GM18951 (cell line): ENCODE data around the gene TMEM121.

Experiments
- POLR2A ChIP-seq: IDR thresholded peaks from 4 replicates; pipeline ENCODE4 v1.6.1; 2011; ENCODE audit warnings: mild to moderate bottlenecking; ENCODE audit not compliant: insufficient read length, insufficient read depth; ENCODE audit errors: extremely low read depth
- in situ Hi-C: fragments of 300-500 bp; cut with MboI; formaldehyde crosslinking; loops from one replicate; pipeline ENCODE4 v1.12.0; 2022; ENCODE audit warnings: low sequenced_read_pairs, mixed read lengths, inconsistent platforms; ENCODE audit not compliant: unreplicated experiment

The TMEM121 gene

GRCh38 chr14:105497671-105498429 lies 28.5 kb upstream of the TMEM121 start:
- TF ChIP-seq POLR2A: no peak
- in situ Hi-C loops: no loop called here

- in situ Hi-C loops: no loop called here
- no peak for TF ChIP-seq POLR2A
Observed at GRCh38 chr14:105498430-105499255, 27.7 kb upstream of the TMEM121 start.

- in situ Hi-C loops: no loop called here
- no peak for TF ChIP-seq POLR2A
Observed at GRCh38 chr14:105499256-105500035, 26.9 kb upstream of the TMEM121 start.

GRCh38 chr14:105500036-105500725 lies 26.2 kb upstream of the TMEM121 start:
- in situ Hi-C loops: no loop called here
- no peak for TF ChIP-seq POLR2A

GRCh38 chr14:105500726-105501101 lies 25.7 kb upstream of the TMEM121 start:
- in situ Hi-C loops: no loop called here
- no peak for TF ChIP-seq POLR2A

- in situ Hi-C loops: no loop called here
Observed at GRCh38 chr14:105501504-105502291, 24.7 kb upstream of the TMEM121 start.

GRCh38 chr14:105502446-105503295 lies 23.7 kb upstream of the TMEM121 start:
- in situ Hi-C loops: no loop called here
- no peak for TF ChIP-seq POLR2A

More at GRCh38 chr14:105501504-105502291, 24.7 kb upstream of the TMEM121 start:
- no peak for TF ChIP-seq POLR2A

GRCh38 chr14:105503296-105503640 lies 23.1 kb upstream of the TMEM121 start:
- in situ Hi-C loops: no loop called here
- no peak for TF ChIP-seq POLR2A

GRCh38 chr14:105503935-105504692 lies 22.3 kb upstream of the TMEM121 start:
- in situ Hi-C loops: no loop called here
- no peak for TF ChIP-seq POLR2A

GRCh38 chr14:105505101-105505500 lies 21.3 kb upstream of the TMEM121 start:
- in situ Hi-C loops: no loop called here
- TF ChIP-seq POLR2A: no peak

GRCh38 chr14:105507247-105507646 lies 19.1 kb upstream of the TMEM121 start:
- no peak for TF ChIP-seq POLR2A

More at GRCh38 chr14:105507247-105507646, 19.1 kb upstream of the TMEM121 start:
- in situ Hi-C loops: no loop called here
